HuH-7 (cell line): ENCODE results near the gene FOXK1.

Experiments used
- DNase-seq: peaks from one replicate; pipeline ENCODE4 v3.0.0; 2011; ENCODE audit warnings: low spot score

FOXK1 gene

DNA sequence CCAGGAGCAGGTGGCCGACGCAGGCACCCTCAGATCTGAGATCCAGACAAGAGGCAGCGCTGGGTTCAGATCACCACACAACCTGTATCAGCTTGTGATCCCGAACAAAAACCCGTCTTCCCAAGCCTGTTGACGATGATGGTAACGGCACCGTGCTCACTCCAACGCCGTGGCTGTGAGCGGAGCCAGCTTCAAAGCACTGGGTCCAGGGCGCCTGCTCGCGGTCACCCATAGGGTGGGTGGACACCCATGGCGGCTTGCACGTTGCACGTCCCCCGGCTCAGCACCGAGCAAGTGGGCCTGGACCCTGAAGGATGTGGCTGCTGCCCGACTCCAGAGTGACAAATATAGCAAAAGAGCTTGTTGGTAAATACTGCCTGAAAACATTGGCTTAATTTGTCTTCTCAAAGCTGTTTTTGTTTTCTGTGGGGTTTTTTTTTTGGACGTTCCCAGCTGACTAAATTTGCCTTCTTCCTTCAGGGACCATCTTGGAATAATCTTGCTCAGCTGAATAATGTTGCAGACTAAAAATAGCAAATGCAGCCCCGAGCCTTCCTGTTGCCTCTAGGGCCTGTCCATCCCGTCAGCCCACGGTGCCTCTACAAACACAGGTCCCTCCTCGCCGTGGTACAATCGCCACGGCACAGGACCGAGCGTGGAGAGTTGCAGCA, 41.0 kb downstream of the FOXK1 start:
- DNase-seq = no peak

GRCh38 chr7:4724648-4725013, 42.5 kb downstream of the FOXK1 start:
- DNase-seq = no peak

DNA sequence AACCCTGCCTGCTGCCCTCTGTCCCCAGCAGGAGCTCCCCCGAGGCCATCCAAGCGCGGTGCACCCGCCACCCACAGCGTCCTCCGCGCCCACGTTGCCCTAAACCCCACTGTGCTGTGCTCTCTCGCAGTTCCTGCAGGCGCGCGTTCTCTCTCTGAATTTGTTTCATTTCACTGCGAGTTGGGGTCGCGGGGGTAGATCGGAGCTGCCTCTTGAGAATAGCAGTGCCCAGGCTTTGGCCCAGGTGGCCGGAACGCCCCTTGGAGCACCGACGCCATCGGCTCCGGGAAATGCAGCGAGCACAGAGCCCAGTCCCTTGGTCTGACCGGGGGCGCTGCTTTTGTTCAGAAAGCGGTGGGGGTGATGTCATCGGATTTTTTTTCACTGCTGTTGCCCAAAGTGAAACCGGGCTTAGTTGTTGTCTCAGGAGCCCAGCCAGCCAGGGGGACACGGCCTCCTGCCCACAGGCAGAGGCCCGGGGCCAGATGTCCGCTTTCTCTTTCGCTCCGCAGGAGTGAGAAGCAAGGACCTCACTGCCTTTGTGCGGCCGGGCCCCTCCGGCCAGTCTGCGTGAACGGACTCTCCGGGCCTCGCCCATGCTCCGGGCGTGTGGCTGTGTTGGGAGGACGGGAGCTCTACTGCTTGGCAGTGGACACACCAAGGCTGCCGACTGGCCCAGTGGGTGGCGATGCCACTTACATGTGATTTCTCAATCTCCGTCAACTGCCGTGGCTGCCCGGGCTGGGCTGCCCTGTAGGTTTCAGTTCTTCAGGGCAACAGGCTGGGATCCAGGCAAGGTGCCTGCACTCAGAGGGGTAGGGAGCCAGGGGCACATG, 43.1 kb downstream of the FOXK1 start:
- no peak for DNase-seq

DNA sequence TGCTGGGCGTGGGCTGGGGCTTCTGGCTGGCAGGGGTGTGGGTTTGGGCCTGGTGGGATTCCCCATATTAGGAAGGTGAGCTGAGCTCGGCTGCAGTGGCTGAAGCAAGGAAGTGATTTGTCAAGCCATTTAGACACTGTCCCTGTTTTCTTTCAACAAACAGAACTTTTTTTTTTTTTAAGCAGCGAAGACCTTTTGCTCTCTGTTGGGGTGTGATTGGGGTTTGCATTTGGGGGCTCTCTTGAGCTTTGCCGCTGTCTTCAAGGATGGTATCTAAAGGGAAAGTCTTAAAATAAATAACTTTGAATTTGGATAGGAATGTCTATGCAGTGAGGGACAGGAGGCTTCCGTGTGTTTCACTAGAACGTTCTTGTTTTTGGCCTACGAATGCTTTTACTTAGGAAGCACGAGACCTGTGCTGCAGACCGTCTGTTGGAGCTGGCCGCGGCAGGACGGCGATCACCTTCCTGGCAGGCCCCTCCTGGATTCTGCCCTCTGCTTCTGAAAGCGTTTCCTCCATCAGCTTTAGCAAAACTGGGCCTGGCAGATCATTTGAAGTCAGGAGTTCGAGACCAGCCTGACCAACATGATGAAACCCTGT, 43.9 kb downstream of the FOXK1 start:
- no peak for DNase-seq

DNA sequence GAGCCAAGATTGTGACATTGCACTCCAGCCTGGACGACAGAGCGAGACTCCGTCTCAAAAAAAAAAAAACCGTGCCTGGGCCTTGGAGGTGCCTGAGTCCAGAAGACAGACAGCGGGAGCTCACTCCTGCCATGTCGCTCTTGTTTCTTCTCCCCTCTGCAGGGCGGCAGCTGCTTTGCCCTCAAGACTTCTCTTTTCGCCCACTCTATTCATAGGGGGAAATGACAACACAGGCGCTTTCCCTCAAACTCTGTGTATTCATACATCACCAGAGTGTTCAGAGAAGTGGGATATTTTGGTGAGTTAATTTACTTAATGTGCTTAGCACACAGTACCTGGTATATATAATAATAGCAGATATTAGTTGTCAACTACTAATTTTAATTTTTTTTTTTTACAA, 44.5 kb downstream of the FOXK1 start:
- no peak for DNase-seq

- DNase-seq = no peak
Observed at GRCh38 chr7:4727914-4728705, 46.0 kb downstream of the FOXK1 start.

DNA sequence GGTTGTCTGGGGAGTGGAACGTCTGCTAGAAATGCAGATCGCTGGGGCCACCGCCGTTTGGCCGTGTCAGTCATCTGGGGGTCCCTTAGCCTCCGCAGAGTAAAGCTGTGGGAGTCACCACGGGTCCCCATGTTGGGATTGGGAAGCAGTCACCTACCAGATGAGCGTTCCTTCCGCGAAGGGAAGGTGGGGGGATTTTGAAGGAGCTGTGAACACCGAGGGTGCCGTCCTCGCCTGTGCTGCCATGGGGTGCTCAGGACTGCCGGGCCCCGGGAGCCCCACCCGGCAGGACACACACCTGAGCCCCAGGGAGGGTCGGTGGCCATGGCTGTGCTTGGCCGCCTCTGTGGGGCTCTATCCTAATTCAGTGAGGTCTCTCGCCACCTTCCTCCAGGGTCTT, 47.2 kb downstream of the FOXK1 start:
- no peak for DNase-seq

DNA sequence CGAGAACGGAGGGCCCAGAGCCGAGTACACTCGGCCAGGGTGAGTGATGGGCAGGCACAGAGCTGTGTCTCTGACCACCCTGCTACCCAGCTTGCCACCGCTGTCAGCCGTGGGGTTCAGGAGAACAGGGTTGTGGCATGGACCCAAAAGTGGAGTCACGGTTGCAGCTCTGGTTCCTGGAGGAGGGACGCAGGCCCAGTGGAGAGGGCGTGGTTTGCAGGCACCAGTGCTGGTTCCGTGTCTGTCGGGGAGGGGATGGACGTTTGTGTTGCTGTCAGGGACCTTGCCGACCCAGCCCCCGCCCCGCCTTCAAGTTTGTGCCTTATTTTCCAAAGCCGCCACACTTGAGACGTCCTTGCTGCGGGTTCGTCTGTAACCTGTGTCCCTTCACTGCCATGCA, 48.2 kb downstream of the FOXK1 start:
- no peak for DNase-seq

GRCh38 chr7:4730971-4731370, 48.9 kb downstream of the FOXK1 start:
- DNase-seq = no peak

- no peak for DNase-seq
Observed at GRCh38 chr7:4731803-4732202, 49.7 kb downstream of the FOXK1 start.

DNA sequence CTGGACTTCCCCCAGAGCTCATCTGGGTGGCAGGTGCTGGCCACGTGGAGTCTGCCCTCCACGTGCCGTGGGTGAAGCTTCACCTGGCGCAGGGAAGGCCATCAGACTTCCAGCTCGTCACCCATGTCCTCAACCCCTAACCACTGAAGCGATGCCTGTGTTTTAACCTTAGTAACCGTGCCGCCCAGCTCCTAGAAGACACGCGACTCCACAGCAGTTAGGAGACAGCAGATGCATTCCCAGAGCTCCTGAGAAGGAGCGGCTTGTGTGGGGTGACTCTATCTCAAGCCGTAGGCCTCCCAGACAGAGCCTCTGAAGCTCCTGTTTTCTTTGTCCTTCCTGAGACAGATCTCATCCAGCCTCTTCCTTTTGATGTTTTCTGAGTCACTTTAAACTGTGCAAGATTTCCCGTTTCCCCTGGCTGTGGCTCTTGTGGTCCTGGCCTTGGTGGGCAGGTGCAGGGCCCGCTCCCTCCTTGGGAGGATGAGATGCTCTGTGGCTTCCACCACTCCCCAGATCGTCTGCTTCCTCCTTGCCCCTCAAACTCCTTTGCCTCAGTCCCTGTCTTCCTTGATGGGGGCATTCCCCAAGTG, 51.9 kb downstream of the FOXK1 start:
- no peak for DNase-seq

- DNase-seq = no peak
Observed at GRCh38 chr7:4734587-4735345, 52.7 kb downstream of the FOXK1 start.

DNA sequence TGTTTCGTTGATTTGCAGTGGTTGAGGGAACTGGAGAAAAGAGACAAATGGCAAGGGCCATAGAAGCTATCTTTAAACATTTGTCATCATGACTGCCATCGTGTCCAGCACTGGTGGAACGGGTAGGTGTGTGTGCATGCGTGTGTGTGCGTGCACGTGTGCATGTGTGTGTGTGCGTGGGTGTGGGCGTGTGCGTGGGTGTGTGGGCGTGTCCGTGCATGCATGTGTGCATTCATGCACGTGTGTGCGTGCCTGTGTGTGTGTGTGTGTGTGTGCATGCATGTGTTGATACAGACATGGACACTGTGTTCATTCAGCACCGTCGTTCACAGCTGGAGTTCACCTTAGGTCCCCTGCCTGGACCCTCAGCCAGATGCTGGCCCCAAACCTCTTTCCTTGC, 55.2 kb downstream of the FOXK1 start:
- no peak for DNase-seq

GRCh38 chr7:4738711-4739527, 56.8 kb downstream of the FOXK1 start:
- peak; percentile 90 for DNase-seq

GRCh38 chr7:4739528-4739992, 57.5 kb downstream of the FOXK1 start:
- peak; percentile 69 for DNase-seq

DNA sequence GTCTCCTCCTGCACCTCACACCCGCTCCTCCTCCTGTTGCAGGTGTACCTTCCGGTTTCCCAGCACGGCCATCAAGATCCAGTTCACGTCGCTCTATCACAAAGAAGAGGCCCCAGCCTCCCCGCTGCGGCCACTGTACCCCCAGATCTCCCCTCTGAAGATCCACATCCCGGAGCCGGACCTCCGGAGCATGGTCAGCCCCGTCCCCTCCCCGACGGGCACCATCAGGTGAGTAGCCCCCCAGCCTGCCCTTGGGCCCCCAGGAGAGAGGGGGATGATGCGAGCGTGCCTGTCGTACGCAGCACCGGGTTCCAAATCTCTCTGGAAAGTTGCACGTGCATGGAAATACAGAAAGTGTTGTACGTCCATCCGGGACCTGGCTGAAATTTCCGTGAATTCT, 58.7 kb downstream of the FOXK1 start:
- DNase-seq = no peak

GRCh38 chr7:4742051-4742573, 60.0 kb downstream of the FOXK1 start:
- peak; percentile 85 for DNase-seq

GRCh38 chr7:4742852-4743251, 60.8 kb downstream of the FOXK1 start:
- DNase-seq = no peak

GRCh38 chr7:4744391-4745264, 62.5 kb downstream of the FOXK1 start:
- DNase-seq = peak; percentile 90
